ENCODE measurements around the gene BAIAP2L2. TPM values are rescaled to one million over a fixed set of nuclear protein-coding genes. Genes with fewer than 3 reads are reported as not detected.

Gene BAIAP2L2
- polyA plus RNA-seq, 2 of the 4 experiments (the other 2 are of a cell fraction), result 3.5 to 4.7 TPM

GRCh38 chr22:38086001-38086845 is 24.3 kb downstream of the BAIAP2L2 start:
- Histone ChIP-seq H3K27ac (no peak overlapping the region), H3K4me1 (no peaks in the 10 kb centered on the region), H3K9me3 (no peaks in the 10 kb centered on the region), H3K4me3 (no peak overlapping the region), H3K4me2 (no peak overlapping the region)
- ATAC-seq (no peak; a peak in 1 of 6 replicates), DNase-seq (ENCODE audit: low read depth in 1 of 2, low spot score in 1 of 2) (no peak), FAIRE-seq (no peak)
- ChIA-PET POLR2A (no interaction called here), CTCF (interaction anchor here (0.5 kb wide), 1 partner anchor 115 kb away, joined by 4 read pairs; no protein-coding TSS in a partner anchor)
- TF ChIP-seq TP53 (CRISPR knock-in tag; IDR thresholded peaks at IDR 0.05), result no peak
- no peak for TF ChIP-seq REST (IDR thresholded peaks at IDR 0.05)
- TF ChIP-seq ZC3H11A (IDR thresholded peaks at IDR 0.05), result no peak
- no peak for TF ChIP-seq EP300 (IDR thresholded peaks at IDR 0.05)
- no peak for TF ChIP-seq CTCF (IDR thresholded peaks at IDR 0.05)
- TF ChIP-seq RFX5 (IDR thresholded peaks at IDR 0.05), result no peak
- no peak for TF ChIP-seq HMGXB4 (CRISPR knock-in tag; IDR thresholded peaks at IDR 0.05; ENCODE audit: borderline replicate concordance)
- TF ChIP-seq PHF8 (IDR thresholded peaks at IDR 0.05; ENCODE audit: borderline replicate concordance, low read depth), result no peak
- no peak for TF ChIP-seq HOXB13 (CRISPR knock-in tag; IDR thresholded peaks at IDR 0.05; ENCODE audit: low read depth)
- TF ChIP-seq HEYL (CRISPR knock-in tag; IDR thresholded peaks at IDR 0.05), result no peak
- TF ChIP-seq SREBF2 (IDR thresholded peaks at IDR 0.05), result no peak
- WGBS (ENCODE audit: missing lambda C conversion rate), result 86% methylated on average over 11 of the region's 25 CpGs

- no peak for FAIRE-seq
- no peak overlapping the region for H3K27ac ChIP-seq
- H3K9me3 ChIP-seq, result no peaks in the 10 kb centered on the region
- ChIA-PET CTCF (no interaction called here), POLR2A (no interaction called here)
- 27% methylated on average over 2 of the region's 5 CpGs for WGBS (ENCODE audit: missing lambda C conversion rate)
- H3K4me2 ChIP-seq, result no peak overlapping the region
- H3K4me3 ChIP-seq, result no peak overlapping the region
- ATAC-seq, result no peak
- no peak for DNase-seq (ENCODE audit: low read depth in 1 of 2, low spot score in 1 of 2)
- no peaks in the 10 kb centered on the region for H3K4me1 ChIP-seq
- TF ChIP-seq NPAS2 (CRISPR knock-in tag; IDR thresholded peaks at IDR 0.05; ENCODE audit: borderline replicate concordance), result no peak
Observed at GRCh38 chr22:38085501-38085900, 25.0 kb downstream of the BAIAP2L2 start.

- DNase-seq (ENCODE audit: low read depth in 1 of 2, low spot score in 1 of 2) (no peak), FAIRE-seq (no peak), ATAC-seq (no peak)
- Histone ChIP-seq H3K4me3 (no peak overlapping the region), H3K27ac (no peak overlapping the region), H3K9me3 (no peaks in the 10 kb centered on the region), H3K4me2 (no peak overlapping the region), H3K4me1 (no peaks in the 10 kb centered on the region)
- ChIA-PET POLR2A (no interaction called here), CTCF (no interaction called here)
- WGBS (ENCODE audit: missing lambda C conversion rate), result 96% methylated on average over 10 of the region's 12 CpGs
- TF ChIP-seq ZSCAN20 (CRISPR knock-in tag; IDR thresholded peaks at IDR 0.05) (no peak), KDM1A (IDR thresholded peaks at IDR 0.05; ENCODE audit: low read depth) (no peak), MAZ (IDR thresholded peaks at IDR 0.05; ENCODE audit: borderline replicate concordance, low read depth, low read length) (no peak), RCOR1 (IDR thresholded peaks at IDR 0.05; ENCODE audit: low read depth, low read length) (no peak), ZNF302 (CRISPR knock-in tag; IDR thresholded peaks at IDR 0.05) (no peak), FOXS1 (CRISPR knock-in tag; IDR thresholded peaks at IDR 0.05) (no peak), HOXB5 (CRISPR knock-in tag; IDR thresholded peaks at IDR 0.05) (no peak), POLR2AphosphoS2 (conservative IDR thresholded peaks at IDR 0.05; ENCODE audit: low read length) (no peak), FOSB (CRISPR knock-in tag; IDR thresholded peaks at IDR 0.05) (no peak), MAFK (IDR thresholded peaks at IDR 0.05; ENCODE audit: partially characterized antibody) (no peak), ZFP36 (IDR thresholded peaks at IDR 0.05; ENCODE audit: borderline replicate concordance, partially characterized antibody) (no peak), ATOH8 (CRISPR knock-in tag; IDR thresholded peaks at IDR 0.05; ENCODE audit: low read depth) (no peak), SREBF2 (IDR thresholded peaks at IDR 0.05) (no peak), KDM5A (IDR thresholded peaks at IDR 0.05) (no peak), BHLHE40 (IDR thresholded peaks at IDR 0.05; ENCODE audit: low read depth, low read length) (no peak), NPAS2 (CRISPR knock-in tag; IDR thresholded peaks at IDR 0.05; ENCODE audit: borderline replicate concordance) (no peak)
Observed at GRCh38 chr22:38085056-38085455, 25.4 kb downstream of the BAIAP2L2 start.

All from A549 (cell line).